ENCODE data around the gene LILRA2. TPM values are rescaled to one million over a fixed set of nuclear protein-coding genes. Genes with fewer than 3 reads are reported as not detected.

Gene LILRA2
- total RNA-seq, 1 donor from 2014 or later = not detected

DNA sequence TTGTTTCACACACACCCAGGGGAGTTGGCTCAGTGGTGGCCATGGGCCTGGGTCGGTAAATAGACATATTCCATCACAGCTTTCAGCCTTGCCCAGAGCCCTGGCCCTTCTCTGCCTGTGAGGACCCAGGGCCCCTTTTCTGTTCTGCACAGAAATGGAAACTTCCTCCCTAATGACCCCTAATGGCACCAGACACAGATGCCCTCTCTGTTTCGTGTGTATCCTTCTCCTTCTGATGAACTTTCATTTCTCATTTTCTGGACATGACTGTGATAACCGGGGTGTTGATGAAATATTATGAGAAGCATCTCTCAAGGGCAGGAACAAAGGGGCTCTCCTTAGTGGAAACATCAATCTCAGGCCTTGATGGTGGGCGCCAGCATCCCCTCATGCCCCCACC, 32.6 kb downstream of the LILRA2 start:
- H3K36me3 Mint-ChIP-seq (ENCODE audit: unreplicated experiment) = peaks cover 10% of the 10 kb centered on the region
- no peak overlapping the region for H3K27ac Mint-ChIP-seq (ENCODE audit: unreplicated experiment)
- DNase-seq = no peak
- peaks cover 9% of the 10 kb centered on the region for H3K27me3 Mint-ChIP-seq (ENCODE audit: unreplicated experiment)
- H3K4me3 Mint-ChIP-seq (ENCODE audit: unreplicated experiment) = no peak overlapping the region
- no peaks in the 10 kb centered on the region for H3K4me1 Mint-ChIP-seq (ENCODE audit: low read depth, unreplicated experiment)
- TF ChIP-seq, protein P1, sequence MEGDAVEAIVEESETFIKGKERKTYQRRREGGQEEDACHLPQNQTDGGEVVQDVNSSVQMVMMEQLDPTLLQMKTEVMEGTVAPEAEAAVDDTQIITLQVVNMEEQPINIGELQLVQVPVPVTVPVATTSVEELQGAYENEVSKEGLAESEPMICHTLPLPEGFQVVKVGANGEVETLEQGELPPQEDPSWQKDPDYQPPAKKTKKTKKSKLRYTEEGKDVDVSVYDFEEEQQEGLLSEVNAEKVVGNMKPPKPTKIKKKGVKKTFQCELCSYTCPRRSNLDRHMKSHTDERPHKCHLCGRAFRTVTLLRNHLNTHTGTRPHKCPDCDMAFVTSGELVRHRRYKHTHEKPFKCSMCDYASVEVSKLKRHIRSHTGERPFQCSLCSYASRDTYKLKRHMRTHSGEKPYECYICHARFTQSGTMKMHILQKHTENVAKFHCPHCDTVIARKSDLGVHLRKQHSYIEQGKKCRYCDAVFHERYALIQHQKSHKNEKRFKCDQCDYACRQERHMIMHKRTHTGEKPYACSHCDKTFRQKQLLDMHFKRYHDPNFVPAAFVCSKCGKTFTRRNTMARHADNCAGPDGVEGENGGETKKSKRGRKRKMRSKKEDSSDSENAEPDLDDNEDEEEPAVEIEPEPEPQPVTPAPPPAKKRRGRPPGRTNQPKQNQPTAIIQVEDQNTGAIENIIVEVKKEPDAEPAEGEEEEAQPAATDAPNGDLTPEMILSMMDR (IDR thresholded peaks at IDR 0.05; ENCODE audit: partially characterized antibody, unreplicated experiment) = no peak
- peaks cover 10% of the 10 kb centered on the region for H3K9me3 Mint-ChIP-seq (ENCODE audit: unreplicated experiment)

DNA sequence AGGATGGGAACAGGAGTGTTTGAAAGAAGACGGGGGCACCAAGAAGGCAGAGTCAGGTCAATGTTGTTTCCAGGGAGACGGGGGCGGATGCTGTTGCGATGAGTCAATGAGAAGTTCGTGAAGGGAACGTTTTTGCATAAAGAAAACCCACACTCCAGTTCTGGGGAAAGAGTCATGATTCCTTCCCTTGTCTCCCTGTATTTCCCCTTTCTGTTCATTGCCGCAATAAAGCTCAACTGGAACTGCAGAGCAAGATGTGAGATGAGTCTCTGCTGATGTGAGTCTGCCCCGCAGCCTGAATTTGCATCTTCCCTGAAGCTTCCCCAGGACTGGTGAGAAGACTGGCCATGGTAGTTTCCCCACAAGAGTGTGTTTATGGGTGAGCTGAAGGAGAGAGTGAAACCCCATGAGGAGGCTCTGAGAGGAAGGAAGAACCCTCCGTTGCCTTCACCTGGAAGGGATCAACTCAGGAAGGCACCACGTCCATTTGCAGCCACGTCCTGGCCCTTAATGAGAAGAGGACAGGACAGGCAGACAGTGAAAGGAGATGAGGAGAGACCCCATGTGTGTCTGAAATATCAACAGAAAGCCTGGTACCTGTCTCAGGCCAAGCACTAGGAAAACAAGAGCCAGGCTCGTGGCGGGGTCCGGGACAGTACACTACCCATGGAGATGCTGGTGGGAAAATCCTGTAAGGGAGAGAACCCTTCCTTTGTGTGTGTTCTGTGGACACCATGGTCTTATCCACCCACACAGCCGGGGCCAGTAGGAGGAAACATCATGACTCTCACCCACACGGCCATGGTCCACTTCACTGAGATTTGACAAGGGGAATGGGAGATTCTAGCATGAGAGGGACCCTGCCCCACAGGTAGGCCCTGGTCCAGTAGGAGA, 33.5 kb downstream of the LILRA2 start:
- H3K27ac Mint-ChIP-seq (ENCODE audit: unreplicated experiment) = no peak overlapping the region

DNA sequence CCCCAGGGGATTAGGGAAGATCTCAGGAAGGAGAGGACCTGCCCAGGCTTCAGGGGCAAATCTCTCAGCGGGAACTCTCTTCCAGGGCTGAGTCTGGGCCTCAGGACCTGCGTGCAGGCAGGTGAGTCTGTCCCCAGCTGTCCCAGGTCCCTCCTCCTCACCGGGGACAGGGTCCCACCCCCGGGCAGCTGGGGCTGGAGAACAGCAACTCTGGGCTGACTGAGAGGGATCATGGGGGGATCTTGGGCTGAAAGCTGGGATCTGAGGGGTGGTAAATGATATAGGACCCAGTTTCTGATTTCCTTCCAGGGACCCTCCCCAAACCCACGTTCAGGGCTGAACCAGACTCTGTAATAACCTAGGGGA, 34.2 kb downstream of the LILRA2 start:
- H3K4me3 Mint-ChIP-seq (ENCODE audit: unreplicated experiment) = no peak overlapping the region
- no peaks in the 10 kb centered on the region for H3K4me1 Mint-ChIP-seq (ENCODE audit: low read depth, unreplicated experiment)
- peaks cover 10% of the 10 kb centered on the region for H3K36me3 Mint-ChIP-seq (ENCODE audit: unreplicated experiment)
- no peak for DNase-seq
- H3K27me3 Mint-ChIP-seq (ENCODE audit: unreplicated experiment) = peaks cover 8% of the 10 kb centered on the region
- H3K27ac Mint-ChIP-seq (ENCODE audit: unreplicated experiment) = no peak overlapping the region
- peaks cover 8% of the 10 kb centered on the region for H3K9me3 Mint-ChIP-seq (ENCODE audit: unreplicated experiment)
- TF ChIP-seq, protein P1 (IDR thresholded peaks at IDR 0.05; ENCODE audit: partially characterized antibody, unreplicated experiment) = no peak

More for the DNA sequence above, 33.5 kb downstream of the LILRA2 start:
- DNase-seq = no peak
- no peaks in the 10 kb centered on the region for H3K4me1 Mint-ChIP-seq (ENCODE audit: low read depth, unreplicated experiment)
- H3K27me3 Mint-ChIP-seq (ENCODE audit: unreplicated experiment) = peaks cover 8% of the 10 kb centered on the region
- H3K4me3 Mint-ChIP-seq (ENCODE audit: unreplicated experiment) = no peak overlapping the region
- TF ChIP-seq, protein P1 (IDR thresholded peaks at IDR 0.05; ENCODE audit: partially characterized antibody, unreplicated experiment) = no peak
- H3K9me3 Mint-ChIP-seq (ENCODE audit: unreplicated experiment) = peaks cover 8% of the 10 kb centered on the region
- H3K36me3 Mint-ChIP-seq (ENCODE audit: unreplicated experiment) = peaks cover 10% of the 10 kb centered on the region

DNA sequence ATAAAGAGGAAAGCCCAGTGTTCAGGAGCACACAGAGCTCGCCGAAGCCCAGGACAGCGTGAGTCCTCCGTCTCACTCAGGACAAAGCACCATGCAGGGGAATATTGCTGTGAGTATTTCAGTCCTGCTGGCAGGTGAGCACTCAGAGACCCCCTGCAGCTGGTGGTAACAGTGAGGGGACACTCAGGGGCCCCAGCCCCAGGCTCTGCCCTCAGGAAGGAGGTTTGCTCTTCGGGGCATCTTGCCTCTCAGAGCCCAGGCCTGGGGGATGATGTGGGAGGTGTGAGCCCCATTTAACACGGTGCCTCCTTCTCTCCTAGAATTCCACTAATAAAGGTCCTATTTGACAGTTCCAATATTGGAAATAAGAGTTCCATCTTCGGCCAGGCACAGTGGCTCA, 34.6 kb downstream of the LILRA2 start:
- peaks cover 8% of the 10 kb centered on the region for H3K27me3 Mint-ChIP-seq (ENCODE audit: unreplicated experiment)
- no peak overlapping the region for H3K27ac Mint-ChIP-seq (ENCODE audit: unreplicated experiment)
- no peaks in the 10 kb centered on the region for H3K4me1 Mint-ChIP-seq (ENCODE audit: low read depth, unreplicated experiment)
- peaks cover 8% of the 10 kb centered on the region for H3K9me3 Mint-ChIP-seq (ENCODE audit: unreplicated experiment)
- peaks cover 10% of the 10 kb centered on the region for H3K36me3 Mint-ChIP-seq (ENCODE audit: unreplicated experiment)
- TF ChIP-seq, protein P1 (IDR thresholded peaks at IDR 0.05; ENCODE audit: partially characterized antibody, unreplicated experiment) = no peak
- no peak for DNase-seq
- no peak overlapping the region for H3K4me3 Mint-ChIP-seq (ENCODE audit: unreplicated experiment)

DNA sequence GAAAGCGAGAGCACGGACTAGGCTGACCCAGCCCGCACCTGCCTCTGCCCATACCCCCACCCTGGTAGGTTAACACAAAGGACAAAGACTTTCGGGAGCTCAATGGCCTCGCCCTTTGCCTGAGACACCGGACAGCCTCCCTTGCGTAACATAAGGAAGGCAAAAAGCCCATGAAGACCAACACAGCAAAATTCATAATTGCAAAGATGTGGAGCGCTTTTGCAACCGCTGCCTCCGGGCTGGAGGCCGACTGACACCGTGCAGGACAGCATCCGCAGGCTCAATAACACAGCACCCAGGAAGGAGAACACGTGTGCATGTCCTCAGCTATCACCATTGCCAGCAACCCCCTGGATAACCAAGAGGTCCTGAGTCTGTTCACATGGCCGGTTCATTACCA, 35.2 kb downstream of the LILRA2 start:
- TF ChIP-seq, protein P1 (IDR thresholded peaks at IDR 0.05; ENCODE audit: partially characterized antibody, unreplicated experiment) = no peak
- no peak for DNase-seq
- Mint-ChIP-seq H3K4me3 (ENCODE audit: unreplicated experiment) (no peak overlapping the region), H3K27ac (ENCODE audit: unreplicated experiment) (no peak overlapping the region), H3K4me1 (ENCODE audit: low read depth, unreplicated experiment) (no peaks in the 10 kb centered on the region), H3K27me3 (ENCODE audit: unreplicated experiment) (peaks cover 8% of the 10 kb centered on the region), H3K9me3 (ENCODE audit: unreplicated experiment) (peaks cover 11% of the 10 kb centered on the region), H3K36me3 (ENCODE audit: unreplicated experiment) (peaks cover 13% of the 10 kb centered on the region)
